Mammary epithelial cell (primary cell): ENCODE measurements around the gene WDR13.

ENCODE experiments used
- EZH2 ChIP-seq: IDR thresholded peaks from 2 replicates; pipeline ENCODE4 v1.6.1; 2012; ENCODE audit warnings: low read length, inconsistent platforms, borderline replicate concordance
- TF ChIP-seq, protein P1 (sequence below), 2 donors: IDR thresholded peaks in 1 of 2; conservative IDR thresholded peaks in 1 of 2; 2 replicates each; pipeline ENCODE4 v1.5.1; 2011 to 2012; ENCODE audit warnings: inconsistent platforms in 2 of 2, low read length in 2 of 2, mild to moderate bottlenecking in 2 of 2, control low read depth in 1 of 2, low read depth in 1 of 2; ENCODE audit not compliant: insufficient read depth in 1 of 2; ENCODE audit errors: extremely low read depth in 1 of 2

DNA sequence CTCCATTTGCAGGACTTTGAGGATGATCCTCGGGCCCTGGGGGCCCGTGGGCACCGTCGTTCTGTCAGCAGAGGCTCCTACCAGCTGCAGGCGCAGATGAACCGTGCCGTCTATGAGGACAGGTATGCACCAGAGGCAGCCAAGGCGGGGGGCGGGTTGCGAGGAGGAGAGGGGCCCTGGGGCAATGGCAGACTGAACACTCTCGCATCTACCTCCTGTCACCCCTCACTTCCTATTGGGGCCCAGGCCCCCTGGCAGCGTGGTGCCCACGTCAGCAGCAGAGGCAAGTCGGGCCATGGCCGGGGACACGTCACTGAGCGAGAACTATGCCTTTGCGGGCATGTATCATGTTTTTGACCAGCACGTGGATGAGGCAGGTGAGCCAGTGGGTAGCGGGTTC, 2.0 kb downstream of the WDR13 start:
- TF ChIP-seq, protein P1, sequence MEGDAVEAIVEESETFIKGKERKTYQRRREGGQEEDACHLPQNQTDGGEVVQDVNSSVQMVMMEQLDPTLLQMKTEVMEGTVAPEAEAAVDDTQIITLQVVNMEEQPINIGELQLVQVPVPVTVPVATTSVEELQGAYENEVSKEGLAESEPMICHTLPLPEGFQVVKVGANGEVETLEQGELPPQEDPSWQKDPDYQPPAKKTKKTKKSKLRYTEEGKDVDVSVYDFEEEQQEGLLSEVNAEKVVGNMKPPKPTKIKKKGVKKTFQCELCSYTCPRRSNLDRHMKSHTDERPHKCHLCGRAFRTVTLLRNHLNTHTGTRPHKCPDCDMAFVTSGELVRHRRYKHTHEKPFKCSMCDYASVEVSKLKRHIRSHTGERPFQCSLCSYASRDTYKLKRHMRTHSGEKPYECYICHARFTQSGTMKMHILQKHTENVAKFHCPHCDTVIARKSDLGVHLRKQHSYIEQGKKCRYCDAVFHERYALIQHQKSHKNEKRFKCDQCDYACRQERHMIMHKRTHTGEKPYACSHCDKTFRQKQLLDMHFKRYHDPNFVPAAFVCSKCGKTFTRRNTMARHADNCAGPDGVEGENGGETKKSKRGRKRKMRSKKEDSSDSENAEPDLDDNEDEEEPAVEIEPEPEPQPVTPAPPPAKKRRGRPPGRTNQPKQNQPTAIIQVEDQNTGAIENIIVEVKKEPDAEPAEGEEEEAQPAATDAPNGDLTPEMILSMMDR (conservative IDR thresholded peaks at IDR 0.05 in 1 of 2, IDR thresholded peaks at IDR 0.05 in 1 of 2; ENCODE audit: extremely low read depth in 1 of 2, insufficient read depth in 1 of 2, low read depth in 1 of 2, low read length in 2 of 2), result no peak
- TF ChIP-seq EZH2, result no peak
